Measurements from ENCODE around the gene SLC6A9. TPM values are rescaled to one million over a fixed set of nuclear protein-coding genes. Genes with fewer than 3 reads are reported as not detected.

Gene SLC6A9
- total and polyA plus RNA-seq, 2 experiments from 2014 or later, result 14.4 to 20.0 TPM

DNA sequence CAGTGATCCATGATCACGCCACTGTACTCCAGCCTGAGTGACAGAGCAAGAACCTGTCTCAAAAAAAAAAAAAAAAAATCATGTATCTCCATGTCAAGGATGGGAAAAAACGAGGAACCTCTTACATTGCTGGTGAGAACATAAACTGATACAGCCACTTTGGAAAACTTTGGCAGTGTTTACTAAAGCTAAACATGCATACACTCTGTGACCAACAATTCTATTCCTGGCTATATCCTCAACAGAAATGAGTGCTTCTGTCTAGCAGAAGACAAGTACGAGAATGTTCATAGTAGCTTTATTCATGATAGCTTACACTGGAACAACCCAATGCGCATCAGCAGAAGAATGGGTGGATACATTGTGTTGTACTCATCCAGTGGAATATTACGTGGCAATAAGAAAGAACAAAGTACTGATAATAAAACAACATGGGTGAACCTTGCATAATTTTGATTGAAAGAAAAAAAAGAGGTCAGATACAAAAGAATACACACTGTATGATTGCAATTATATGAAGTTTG, 31.5 kb upstream of the SLC6A9 start:
- no peak overlapping the region for H3K4me3 Mint-ChIP-seq
- Histone ChIP-seq H3K4me2 (no peak overlapping the region), H3F3A (replicated peaks; ENCODE audit: low read depth) (no peaks in the 10 kb centered on the region), H3K4me3 (no peak overlapping the region), H3K79me2 (replicated peaks; ENCODE audit: insufficient read depth) (no peaks in the 10 kb centered on the region), H3K9me2 (ENCODE audit: insufficient read depth) (no peaks in the 10 kb centered on the region), H3K4me1 (ENCODE audit: insufficient read depth) (no peaks in the 10 kb centered on the region), H3K27me3 (ENCODE audit: insufficient read depth) (peaks cover 3% of the 10 kb centered on the region; the same call in 1 of the 2 replicates), H2AFZ (no peak overlapping the region), H3K36me3 (ENCODE audit: insufficient read depth) (no peaks in the 10 kb centered on the region), H3K27ac (ENCODE audit: low read depth) (no peak overlapping the region), H4K20me1 (replicated peaks; ENCODE audit: insufficient read depth) (no peaks in the 10 kb centered on the region)
- no peak for ATAC-seq
- TF ChIP-seq, protein P1, sequence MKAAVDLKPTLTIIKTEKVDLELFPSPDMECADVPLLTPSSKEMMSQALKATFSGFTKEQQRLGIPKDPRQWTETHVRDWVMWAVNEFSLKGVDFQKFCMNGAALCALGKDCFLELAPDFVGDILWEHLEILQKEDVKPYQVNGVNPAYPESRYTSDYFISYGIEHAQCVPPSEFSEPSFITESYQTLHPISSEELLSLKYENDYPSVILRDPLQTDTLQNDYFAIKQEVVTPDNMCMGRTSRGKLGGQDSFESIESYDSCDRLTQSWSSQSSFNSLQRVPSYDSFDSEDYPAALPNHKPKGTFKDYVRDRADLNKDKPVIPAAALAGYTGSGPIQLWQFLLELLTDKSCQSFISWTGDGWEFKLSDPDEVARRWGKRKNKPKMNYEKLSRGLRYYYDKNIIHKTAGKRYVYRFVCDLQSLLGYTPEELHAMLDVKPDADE (IDR thresholded peaks at IDR 0.05), result no peak
- TF ChIP-seq, protein P2, sequence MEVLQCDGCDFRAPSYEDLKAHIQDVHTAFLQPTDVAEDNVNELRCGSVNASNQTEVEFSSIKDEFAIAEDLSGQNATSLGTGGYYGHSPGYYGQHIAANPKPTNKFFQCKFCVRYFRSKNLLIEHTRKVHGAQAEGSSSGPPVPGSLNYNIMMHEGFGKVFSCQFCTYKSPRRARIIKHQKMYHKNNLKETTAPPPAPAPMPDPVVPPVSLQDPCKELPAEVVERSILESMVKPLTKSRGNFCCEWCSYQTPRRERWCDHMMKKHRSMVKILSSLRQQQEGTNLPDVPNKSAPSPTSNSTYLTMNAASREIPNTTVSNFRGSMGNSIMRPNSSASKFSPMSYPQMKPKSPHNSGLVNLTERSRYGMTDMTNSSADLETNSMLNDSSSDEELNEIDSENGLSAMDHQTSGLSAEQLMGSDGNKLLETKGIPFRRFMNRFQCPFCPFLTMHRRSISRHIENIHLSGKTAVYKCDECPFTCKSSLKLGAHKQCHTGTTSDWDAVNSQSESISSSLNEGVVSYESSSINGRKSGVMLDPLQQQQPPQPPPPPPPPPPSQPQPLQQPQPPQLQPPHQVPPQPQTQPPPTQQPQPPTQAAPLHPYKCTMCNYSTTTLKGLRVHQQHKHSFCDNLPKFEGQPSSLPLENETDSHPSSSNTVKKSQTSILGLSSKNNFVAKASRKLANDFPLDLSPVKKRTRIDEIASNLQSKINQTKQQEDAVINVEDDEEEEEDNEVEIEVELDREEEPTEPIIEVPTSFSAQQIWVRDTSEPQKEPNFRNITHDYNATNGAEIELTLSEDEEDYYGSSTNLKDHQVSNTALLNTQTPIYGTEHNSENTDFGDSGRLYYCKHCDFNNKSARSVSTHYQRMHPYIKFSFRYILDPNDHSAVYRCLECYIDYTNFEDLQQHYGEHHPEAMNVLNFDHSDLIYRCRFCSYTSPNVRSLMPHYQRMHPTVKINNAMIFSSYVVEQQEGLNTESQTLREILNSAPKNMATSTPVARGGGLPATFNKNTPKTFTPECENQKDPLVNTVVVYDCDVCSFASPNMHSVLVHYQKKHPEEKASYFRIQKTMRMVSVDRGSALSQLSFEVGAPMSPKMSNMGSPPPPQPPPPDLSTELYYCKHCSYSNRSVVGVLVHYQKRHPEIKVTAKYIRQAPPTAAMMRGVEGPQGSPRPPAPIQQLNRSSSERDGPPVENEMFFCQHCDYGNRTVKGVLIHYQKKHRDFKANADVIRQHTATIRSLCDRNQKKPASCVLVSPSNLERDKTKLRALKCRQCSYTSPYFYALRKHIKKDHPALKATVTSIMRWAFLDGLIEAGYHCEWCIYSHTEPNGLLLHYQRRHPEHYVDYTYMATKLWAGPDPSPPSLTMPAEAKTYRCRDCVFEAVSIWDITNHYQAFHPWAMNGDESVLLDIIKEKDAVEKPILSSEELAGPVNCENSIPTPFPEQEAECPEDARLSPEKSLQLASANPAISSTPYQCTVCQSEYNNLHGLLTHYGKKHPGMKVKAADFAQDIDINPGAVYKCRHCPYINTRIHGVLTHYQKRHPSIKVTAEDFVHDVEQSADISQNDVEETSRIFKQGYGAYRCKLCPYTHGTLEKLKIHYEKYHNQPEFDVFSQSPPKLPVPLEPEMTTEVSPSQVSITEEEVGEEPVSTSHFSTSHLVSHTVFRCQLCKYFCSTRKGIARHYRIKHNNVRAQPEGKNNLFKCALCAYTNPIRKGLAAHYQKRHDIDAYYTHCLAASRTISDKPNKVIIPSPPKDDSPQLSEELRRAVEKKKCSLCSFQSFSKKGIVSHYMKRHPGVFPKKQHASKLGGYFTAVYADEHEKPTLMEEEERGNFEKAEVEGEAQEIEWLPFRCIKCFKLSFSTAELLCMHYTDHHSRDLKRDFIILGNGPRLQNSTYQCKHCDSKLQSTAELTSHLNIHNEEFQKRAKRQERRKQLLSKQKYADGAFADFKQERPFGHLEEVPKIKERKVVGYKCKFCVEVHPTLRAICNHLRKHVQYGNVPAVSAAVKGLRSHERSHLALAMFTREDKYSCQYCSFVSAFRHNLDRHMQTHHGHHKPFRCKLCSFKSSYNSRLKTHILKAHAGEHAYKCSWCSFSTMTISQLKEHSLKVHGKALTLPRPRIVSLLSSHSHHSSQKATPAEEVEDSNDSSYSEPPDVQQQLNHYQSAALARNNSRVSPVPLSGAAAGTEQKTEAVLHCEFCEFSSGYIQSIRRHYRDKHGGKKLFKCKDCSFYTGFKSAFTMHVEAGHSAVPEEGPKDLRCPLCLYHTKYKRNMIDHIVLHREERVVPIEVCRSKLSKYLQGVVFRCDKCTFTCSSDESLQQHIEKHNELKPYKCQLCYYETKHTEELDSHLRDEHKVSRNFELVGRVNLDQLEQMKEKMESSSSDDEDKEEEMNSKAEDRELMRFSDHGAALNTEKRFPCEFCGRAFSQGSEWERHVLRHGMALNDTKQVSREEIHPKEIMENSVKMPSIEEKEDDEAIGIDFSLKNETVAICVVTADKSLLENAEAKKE (CRISPR knock-in tag; IDR thresholded peaks at IDR 0.05), result no peak
- TF ChIP-seq, protein P3, sequence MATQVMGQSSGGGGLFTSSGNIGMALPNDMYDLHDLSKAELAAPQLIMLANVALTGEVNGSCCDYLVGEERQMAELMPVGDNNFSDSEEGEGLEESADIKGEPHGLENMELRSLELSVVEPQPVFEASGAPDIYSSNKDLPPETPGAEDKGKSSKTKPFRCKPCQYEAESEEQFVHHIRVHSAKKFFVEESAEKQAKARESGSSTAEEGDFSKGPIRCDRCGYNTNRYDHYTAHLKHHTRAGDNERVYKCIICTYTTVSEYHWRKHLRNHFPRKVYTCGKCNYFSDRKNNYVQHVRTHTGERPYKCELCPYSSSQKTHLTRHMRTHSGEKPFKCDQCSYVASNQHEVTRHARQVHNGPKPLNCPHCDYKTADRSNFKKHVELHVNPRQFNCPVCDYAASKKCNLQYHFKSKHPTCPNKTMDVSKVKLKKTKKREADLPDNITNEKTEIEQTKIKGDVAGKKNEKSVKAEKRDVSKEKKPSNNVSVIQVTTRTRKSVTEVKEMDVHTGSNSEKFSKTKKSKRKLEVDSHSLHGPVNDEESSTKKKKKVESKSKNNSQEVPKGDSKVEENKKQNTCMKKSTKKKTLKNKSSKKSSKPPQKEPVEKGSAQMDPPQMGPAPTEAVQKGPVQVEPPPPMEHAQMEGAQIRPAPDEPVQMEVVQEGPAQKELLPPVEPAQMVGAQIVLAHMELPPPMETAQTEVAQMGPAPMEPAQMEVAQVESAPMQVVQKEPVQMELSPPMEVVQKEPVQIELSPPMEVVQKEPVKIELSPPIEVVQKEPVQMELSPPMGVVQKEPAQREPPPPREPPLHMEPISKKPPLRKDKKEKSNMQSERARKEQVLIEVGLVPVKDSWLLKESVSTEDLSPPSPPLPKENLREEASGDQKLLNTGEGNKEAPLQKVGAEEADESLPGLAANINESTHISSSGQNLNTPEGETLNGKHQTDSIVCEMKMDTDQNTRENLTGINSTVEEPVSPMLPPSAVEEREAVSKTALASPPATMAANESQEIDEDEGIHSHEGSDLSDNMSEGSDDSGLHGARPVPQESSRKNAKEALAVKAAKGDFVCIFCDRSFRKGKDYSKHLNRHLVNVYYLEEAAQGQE (IDR thresholded peaks at IDR 0.05; ENCODE audit: unreplicated experiment), result no peak
- TF ChIP-seq EZH2 (IDR thresholded peaks at IDR 0.05; ENCODE audit: low read depth, unreplicated experiment) (no peak), NANOG (IDR thresholded peaks at IDR 0.05; ENCODE audit: borderline replicate concordance) (no peak), CREB1 (CRISPR knock-in tag; IDR thresholded peaks at IDR 0.05; ENCODE audit: low read depth) (no peak), JUNB (IDR thresholded peaks at IDR 0.05; ENCODE audit: unreplicated experiment) (no peak), POLR2AphosphoS5 (IDR thresholded peaks at IDR 0.05; ENCODE audit: low read depth) (no peak), ZNF114 (CRISPR knock-in tag; IDR thresholded peaks at IDR 0.05) (no peak), ZNF331 (CRISPR knock-in tag; IDR thresholded peaks at IDR 0.05; ENCODE audit: low read depth) (no peak), EZH2phosphoT487 (IDR thresholded peaks at IDR 0.05; ENCODE audit: unreplicated experiment) (no peak), STAT1 (IDR thresholded peaks at IDR 0.05; ENCODE audit: unreplicated experiment) (no peak)
- TF ChIP-seq, protein P4, sequence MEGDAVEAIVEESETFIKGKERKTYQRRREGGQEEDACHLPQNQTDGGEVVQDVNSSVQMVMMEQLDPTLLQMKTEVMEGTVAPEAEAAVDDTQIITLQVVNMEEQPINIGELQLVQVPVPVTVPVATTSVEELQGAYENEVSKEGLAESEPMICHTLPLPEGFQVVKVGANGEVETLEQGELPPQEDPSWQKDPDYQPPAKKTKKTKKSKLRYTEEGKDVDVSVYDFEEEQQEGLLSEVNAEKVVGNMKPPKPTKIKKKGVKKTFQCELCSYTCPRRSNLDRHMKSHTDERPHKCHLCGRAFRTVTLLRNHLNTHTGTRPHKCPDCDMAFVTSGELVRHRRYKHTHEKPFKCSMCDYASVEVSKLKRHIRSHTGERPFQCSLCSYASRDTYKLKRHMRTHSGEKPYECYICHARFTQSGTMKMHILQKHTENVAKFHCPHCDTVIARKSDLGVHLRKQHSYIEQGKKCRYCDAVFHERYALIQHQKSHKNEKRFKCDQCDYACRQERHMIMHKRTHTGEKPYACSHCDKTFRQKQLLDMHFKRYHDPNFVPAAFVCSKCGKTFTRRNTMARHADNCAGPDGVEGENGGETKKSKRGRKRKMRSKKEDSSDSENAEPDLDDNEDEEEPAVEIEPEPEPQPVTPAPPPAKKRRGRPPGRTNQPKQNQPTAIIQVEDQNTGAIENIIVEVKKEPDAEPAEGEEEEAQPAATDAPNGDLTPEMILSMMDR (conservative IDR thresholded peaks at IDR 0.05; ENCODE audit: low read depth in 2 of 2), result no peak
- peaks cover 14% of the 10 kb centered on the region for H3K4me1 Mint-ChIP-seq
- no peaks in the 10 kb centered on the region for H3K36me3 Mint-ChIP-seq (ENCODE audit: low read depth)
- no peak for DNase-seq (ENCODE audit: low spot score)
- H3K9me3 Mint-ChIP-seq, result no peaks in the 10 kb centered on the region
- no peak overlapping the region for H3K27ac Mint-ChIP-seq
- H3K27me3 Mint-ChIP-seq (ENCODE audit: insufficient read depth, low read depth, poor library complexity), result peaks cover 1% of the 10 kb centered on the region

All from GM23338 (cell line).